Measurements from ENCODE around the gene PRTFDC1.
"Not testable (repeated sequence)": the region's sequence is repeated elsewhere in the genome, so short reads cannot be mapped to it uniquely, and the experiment has no call there.

PRTFDC1 gene

GRCh38 chr10:24929056-24929544, 23.3 kb downstream of the PRTFDC1 start:
- no peak for DNase-seq

GRCh38 chr10:24928163-24928562, 24.2 kb downstream of the PRTFDC1 start:
- DNase-seq, result no peak

GRCh38 chr10:24926557-24926956, 25.8 kb downstream of the PRTFDC1 start:
- no peak for DNase-seq

GRCh38 chr10:24925799-24926198, 26.6 kb downstream of the PRTFDC1 start:
- DNase-seq, result no peak

- not testable (repeated sequence) for DNase-seq
These were observed 27.9 kb downstream of the PRTFDC1 start for GRCh38 chr10:24924483-24924882.

- DNase-seq, result not testable (repeated sequence)
These were observed 30.1 kb downstream of the PRTFDC1 start for GRCh38 chr10:24922222-24922868.

- no peak for DNase-seq
These were observed 31.2 kb downstream of the PRTFDC1 start for GRCh38 chr10:24920907-24921881.

GRCh38 chr10:24920192-24920591, 32.2 kb downstream of the PRTFDC1 start:
- DNase-seq, result not testable (repeated sequence)

GRCh38 chr10:24919629-24920028, 32.8 kb downstream of the PRTFDC1 start:
- not testable (repeated sequence) for DNase-seq

- no peak for DNase-seq
These were observed 34.4 kb downstream of the PRTFDC1 start for GRCh38 chr10:24917979-24918378.

- no peak for DNase-seq
These were observed 34.9 kb downstream of the PRTFDC1 start for GRCh38 chr10:24917493-24917892.

GRCh38 chr10:24916365-24916764, 36.0 kb downstream of the PRTFDC1 start:
- DNase-seq, result no peak

- no peak for DNase-seq
These were observed 37.1 kb downstream of the PRTFDC1 start for GRCh38 chr10:24915304-24915703.

- no peak for DNase-seq
These were observed 38.3 kb downstream of the PRTFDC1 start for GRCh38 chr10:24914148-24914547.

- no peak for DNase-seq
These were observed 40.2 kb downstream of the PRTFDC1 start for GRCh38 chr10:24912215-24912614.

- no peak for DNase-seq
These were observed 41.4 kb downstream of the PRTFDC1 start for GRCh38 chr10:24911029-24911428.

GRCh38 chr10:24910574-24910973, 41.8 kb downstream of the PRTFDC1 start:
- no peak for DNase-seq

- DNase-seq, result no peak
These were observed 43.5 kb downstream of the PRTFDC1 start for GRCh38 chr10:24908793-24909423.

GRCh38 chr10:24907956-24908355, 44.5 kb downstream of the PRTFDC1 start:
- DNase-seq, result no peak

- no peak for DNase-seq
These were observed 46.0 kb downstream of the PRTFDC1 start for GRCh38 chr10:24906372-24906771.

GRCh38 chr10:24904824-24905223, 47.6 kb downstream of the PRTFDC1 start:
- no peak for DNase-seq

GRCh38 chr10:24902400-24902728, 50.0 kb downstream of the PRTFDC1 start:
- DNase-seq, result no peak

GRCh38 chr10:24901686-24902399, 50.6 kb downstream of the PRTFDC1 start:
- DNase-seq, result no peak
